Spleen (tissue), 7 donors: Measurements from ENCODE around the gene RBM20.

Experiments used
- POLR2AphosphoS5 ChIP-seq, 3 donors: sonication (generic); formaldehyde crosslinking; IDR thresholded peaks; one replicate each; pipeline ENCODE4 v1.5.1; 2017; ENCODE audit warnings: antibody characterized with exemption in 3 of 3
- TF ChIP-seq, protein P1 (sequence below), 11 experiments: fragments of 200-600 bp in 7 of 11; fragments of 450-650 bp in 4 of 11; sonication (generic) in 4 of 11; IDR thresholded peaks in 8 of 11; conservative IDR thresholded peaks in 3 of 11; 1 replicate in 7 of 11; 2 replicates in 4 of 11; pipeline versions ENCODE4 v1.4.0 to v1.8.0; 2016 to 2021; ENCODE audit warnings: antibody characterized with exemption in 11 of 11, inconsistent platforms in 4 of 11, mild to moderate bottlenecking in 1 of 11
- donor health status: DM: no; HTN: no; CAD: no; lungs with moderate emphysema.
- donor health status: DM: no; HTN: no; CAD: no.
- donor health status: DM: no; HTN: no; CAD: no.

DNA sequence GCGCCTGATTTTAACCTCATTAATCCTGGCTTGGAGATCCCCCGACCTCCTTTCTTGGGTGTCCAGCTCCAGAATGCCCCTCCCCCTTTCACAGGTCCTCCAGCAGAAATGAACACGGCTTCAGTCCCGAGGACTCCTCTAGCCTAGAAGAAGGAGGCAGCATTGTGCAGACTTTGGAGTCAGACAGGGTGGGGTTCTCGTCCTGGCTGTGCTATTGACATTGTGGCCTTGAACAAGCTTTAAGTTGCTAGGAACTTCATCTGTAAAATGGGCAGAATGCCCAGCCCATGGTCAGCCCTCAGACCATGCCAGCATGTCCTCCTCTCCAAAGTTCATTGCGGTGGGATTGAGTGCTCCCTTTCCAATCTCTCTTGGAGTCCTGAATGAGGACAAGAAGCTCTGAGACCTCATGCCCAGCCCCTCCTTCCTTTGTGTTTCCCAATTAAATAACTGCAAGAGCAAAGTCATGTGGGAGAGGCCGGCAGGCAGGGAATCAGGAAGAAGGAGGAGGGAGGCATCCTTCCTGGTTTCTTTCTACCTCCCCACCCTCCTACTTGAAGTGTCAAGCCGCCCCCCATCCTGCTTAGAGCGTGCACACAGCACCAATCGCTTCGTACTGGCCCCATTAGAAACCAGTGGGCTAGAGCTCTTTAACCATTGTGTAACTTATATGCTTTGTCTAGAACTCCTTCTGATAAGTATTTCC is 86.4 kb downstream of the RBM20 start:
- TF ChIP-seq, protein P1, sequence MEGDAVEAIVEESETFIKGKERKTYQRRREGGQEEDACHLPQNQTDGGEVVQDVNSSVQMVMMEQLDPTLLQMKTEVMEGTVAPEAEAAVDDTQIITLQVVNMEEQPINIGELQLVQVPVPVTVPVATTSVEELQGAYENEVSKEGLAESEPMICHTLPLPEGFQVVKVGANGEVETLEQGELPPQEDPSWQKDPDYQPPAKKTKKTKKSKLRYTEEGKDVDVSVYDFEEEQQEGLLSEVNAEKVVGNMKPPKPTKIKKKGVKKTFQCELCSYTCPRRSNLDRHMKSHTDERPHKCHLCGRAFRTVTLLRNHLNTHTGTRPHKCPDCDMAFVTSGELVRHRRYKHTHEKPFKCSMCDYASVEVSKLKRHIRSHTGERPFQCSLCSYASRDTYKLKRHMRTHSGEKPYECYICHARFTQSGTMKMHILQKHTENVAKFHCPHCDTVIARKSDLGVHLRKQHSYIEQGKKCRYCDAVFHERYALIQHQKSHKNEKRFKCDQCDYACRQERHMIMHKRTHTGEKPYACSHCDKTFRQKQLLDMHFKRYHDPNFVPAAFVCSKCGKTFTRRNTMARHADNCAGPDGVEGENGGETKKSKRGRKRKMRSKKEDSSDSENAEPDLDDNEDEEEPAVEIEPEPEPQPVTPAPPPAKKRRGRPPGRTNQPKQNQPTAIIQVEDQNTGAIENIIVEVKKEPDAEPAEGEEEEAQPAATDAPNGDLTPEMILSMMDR (IDR thresholded peaks at IDR 0.05 in 8 of 11, conservative IDR thresholded peaks at IDR 0.05 in 3 of 11): no peak
- TF ChIP-seq POLR2AphosphoS5 (IDR thresholded peaks at IDR 0.05): no peak
